PC-9 (cell line): Measurements from ENCODE around the gene PTPRF.

Experiments used
- CTCF ChIP-seq: fragments of 200-600 bp; sonication (generic); conservative IDR thresholded peaks from 2 replicates; pipeline ENCODE4 v1.6.1; 2017; ENCODE audit warnings: mixed run types, antibody characterized with exemption, mild to moderate bottlenecking, moderate library complexity
- EZH2 ChIP-seq: fragments of 200-600 bp; sonication (generic); IDR thresholded peaks from 2 replicates; pipeline ENCODE4 v1.8.0; 2017; ENCODE audit warnings: antibody characterized with exemption, low read depth

GRCh38 chr1:43587594-43587993, 56.9 kb downstream of the PTPRF start:
- TF ChIP-seq CTCF (no peak), EZH2 (no peak)
